ENCODE results near the gene STPG2. TPM values are rescaled to one million over a fixed set of nuclear protein-coding genes. Genes with fewer than 3 reads are reported as not detected.

Gene STPG2
- total RNA-seq, 1 experiment from 2014 or later, result not detected

DNA sequence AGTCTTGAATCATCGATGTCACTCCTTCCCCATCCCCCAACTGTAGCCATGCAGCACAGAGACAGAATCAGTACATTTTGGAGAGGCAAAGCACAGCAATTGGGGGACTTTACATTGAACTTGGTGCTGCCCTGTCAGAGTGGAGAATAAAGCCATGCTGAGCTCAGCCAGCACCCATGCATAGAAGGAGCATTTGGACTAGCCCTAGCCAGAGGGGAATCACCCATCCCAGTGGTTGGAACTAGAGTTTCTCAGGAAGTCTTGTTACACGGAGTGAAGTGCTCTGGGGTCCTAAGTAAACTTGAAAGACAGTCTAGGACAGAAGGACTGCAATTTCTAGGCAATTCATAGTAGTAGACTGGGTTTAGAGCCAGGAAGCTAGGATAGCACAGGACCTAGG is 49.6 kb downstream of the STPG2 start:
- TF ChIP-seq, protein P1, sequence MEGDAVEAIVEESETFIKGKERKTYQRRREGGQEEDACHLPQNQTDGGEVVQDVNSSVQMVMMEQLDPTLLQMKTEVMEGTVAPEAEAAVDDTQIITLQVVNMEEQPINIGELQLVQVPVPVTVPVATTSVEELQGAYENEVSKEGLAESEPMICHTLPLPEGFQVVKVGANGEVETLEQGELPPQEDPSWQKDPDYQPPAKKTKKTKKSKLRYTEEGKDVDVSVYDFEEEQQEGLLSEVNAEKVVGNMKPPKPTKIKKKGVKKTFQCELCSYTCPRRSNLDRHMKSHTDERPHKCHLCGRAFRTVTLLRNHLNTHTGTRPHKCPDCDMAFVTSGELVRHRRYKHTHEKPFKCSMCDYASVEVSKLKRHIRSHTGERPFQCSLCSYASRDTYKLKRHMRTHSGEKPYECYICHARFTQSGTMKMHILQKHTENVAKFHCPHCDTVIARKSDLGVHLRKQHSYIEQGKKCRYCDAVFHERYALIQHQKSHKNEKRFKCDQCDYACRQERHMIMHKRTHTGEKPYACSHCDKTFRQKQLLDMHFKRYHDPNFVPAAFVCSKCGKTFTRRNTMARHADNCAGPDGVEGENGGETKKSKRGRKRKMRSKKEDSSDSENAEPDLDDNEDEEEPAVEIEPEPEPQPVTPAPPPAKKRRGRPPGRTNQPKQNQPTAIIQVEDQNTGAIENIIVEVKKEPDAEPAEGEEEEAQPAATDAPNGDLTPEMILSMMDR (IDR thresholded peaks at IDR 0.05), result no peak
- TF ChIP-seq POLR2AphosphoS5 (IDR thresholded peaks at IDR 0.05; ENCODE audit: low read depth, low read length) (no peak), SIN3A (IDR thresholded peaks at IDR 0.05; ENCODE audit: borderline replicate concordance, insufficient read depth, low read depth, low read length) (no peak)
- Histone ChIP-seq H3K27me3 (ENCODE audit: control insufficient read depth, insufficient read depth, low read length) (no peaks in the 10 kb centered on the region), H3K9me3 (ENCODE audit: control insufficient read depth, insufficient read depth, low read depth, low read length) (no peaks in the 10 kb centered on the region), H3K4me1 (ENCODE audit: control insufficient read depth, insufficient read depth, low read length) (no peaks in the 10 kb centered on the region), H3K36me3 (ENCODE audit: control insufficient read depth, insufficient read depth, low read length) (no peaks in the 10 kb centered on the region), H3K4me3 (ENCODE audit: low read depth in 2 of 2, low read length in 2 of 2) (no peak overlapping the region), H3K27ac (ENCODE audit: low read length) (no peak overlapping the region)
- intact Hi-C loops (cut with micrococcal nuclease; ENCODE audit: unreplicated experiment) (no loop called here), in situ Hi-C loops (cut with HindIII; ENCODE audit: low pct_unique_long_range_greater_than_20kb, low sequenced_read_pairs) (no loop called here)
- DNase-seq (ENCODE audit: low read depth, low spot score), result no peak
- ChIA-PET POLR2A (no interaction called here), CTCF (no interaction called here)
- ATAC-seq, result no peak
- BruUV-seq (replicated peaks), result no TSS peak

DNA sequence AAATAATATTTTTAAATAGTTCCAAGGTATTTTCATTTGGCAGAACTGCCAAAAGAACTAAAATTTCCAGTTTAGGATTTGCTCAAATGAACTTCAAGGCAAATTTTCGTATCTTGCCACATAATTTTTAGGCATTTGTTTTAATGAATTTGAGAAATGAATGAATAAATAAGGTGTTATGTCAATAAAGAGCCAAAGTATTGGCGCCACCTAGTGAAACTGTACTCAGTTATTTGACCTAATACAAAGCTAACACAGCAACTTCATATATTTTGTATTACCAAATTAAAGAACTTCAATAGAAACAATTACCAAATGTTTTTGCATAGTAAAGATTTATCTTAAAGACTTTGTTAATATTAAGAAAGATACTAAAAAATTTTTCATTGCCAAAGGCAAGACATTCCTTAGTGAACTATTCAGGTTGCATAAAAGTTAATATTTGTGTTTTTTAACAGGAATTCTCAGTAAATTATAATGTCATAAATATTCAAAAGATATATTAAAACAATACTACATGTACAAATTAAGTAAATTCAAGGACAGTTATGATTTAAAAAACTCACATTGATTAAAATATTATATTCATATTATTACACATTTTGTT is 50.3 kb downstream of the STPG2 start:
- BruUV-seq (replicated peaks), result no TSS peak
- intact Hi-C loops (cut with micrococcal nuclease; ENCODE audit: unreplicated experiment), result no loop called here

DNA sequence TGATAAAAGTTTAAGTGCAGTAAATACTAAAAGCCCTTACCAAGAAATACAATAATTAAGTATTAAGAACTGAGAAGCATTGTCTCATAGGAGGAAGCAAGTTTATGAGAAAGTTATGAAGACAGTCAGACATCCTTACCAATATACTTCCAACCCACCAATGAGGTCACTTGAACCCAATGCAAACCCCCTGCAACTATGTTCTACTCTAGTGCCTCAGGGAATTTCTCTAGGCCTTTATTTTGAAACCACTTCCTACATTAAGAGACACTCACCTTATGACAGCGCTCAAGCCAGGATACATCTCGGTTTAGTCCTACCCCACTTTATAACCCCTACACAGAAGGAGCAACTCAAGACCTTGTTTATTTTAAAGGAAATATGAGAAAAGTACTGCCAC is 61.3 kb downstream of the STPG2 start:
- ATAC-seq (no peak), DNase-seq (ENCODE audit: low read depth, low spot score) (no peak)
- no peaks in the 10 kb centered on the region for H3K4me1 ChIP-seq (ENCODE audit: control insufficient read depth, insufficient read depth, low read length)
- no peaks in the 10 kb centered on the region for H3K9me3 ChIP-seq (ENCODE audit: control insufficient read depth, insufficient read depth, low read depth, low read length)
- no peak overlapping the region for H3K27ac ChIP-seq (ENCODE audit: low read length)
- POLR2A ChIA-PET, result no interaction called here
- CTCF ChIA-PET, result no interaction called here
- H3K4me3 ChIP-seq (ENCODE audit: low read depth in 2 of 2, low read length in 2 of 2), result no peak overlapping the region
- in situ Hi-C loops (cut with HindIII; ENCODE audit: low pct_unique_long_range_greater_than_20kb, low sequenced_read_pairs) (no loop called here), intact Hi-C loops (cut with micrococcal nuclease; ENCODE audit: unreplicated experiment) (no loop called here)
- no peaks in the 10 kb centered on the region for H3K27me3 ChIP-seq (ENCODE audit: control insufficient read depth, insufficient read depth, low read length)
- H3K36me3 ChIP-seq (ENCODE audit: control insufficient read depth, insufficient read depth, low read length), result no peaks in the 10 kb centered on the region
- no peak for TF ChIP-seq POLR2AphosphoS5 (IDR thresholded peaks at IDR 0.05; ENCODE audit: low read depth, low read length)
- BruUV-seq (replicated peaks), result no TSS peak

More for the DNA sequence above, 50.3 kb downstream of the STPG2 start:
- in situ Hi-C loops (cut with HindIII; ENCODE audit: low pct_unique_long_range_greater_than_20kb, low sequenced_read_pairs), result no loop called here
- H3K4me1 ChIP-seq (ENCODE audit: control insufficient read depth, insufficient read depth, low read length), result no peaks in the 10 kb centered on the region
- POLR2A ChIA-PET, result no interaction called here
- CTCF ChIA-PET, result interaction anchor here (0.6 to 0.7 kb wide), 3 partner anchors 176 to 1973 kb away, joined by 3 read pairs; no protein-coding TSS in a partner anchor
- no peak for ATAC-seq
- no peak overlapping the region for H3K27ac ChIP-seq (ENCODE audit: low read length)
- H3K4me3 ChIP-seq (ENCODE audit: low read depth in 2 of 2, low read length in 2 of 2), result no peak overlapping the region
- no peaks in the 10 kb centered on the region for H3K9me3 ChIP-seq (ENCODE audit: control insufficient read depth, insufficient read depth, low read depth, low read length)
- no peaks in the 10 kb centered on the region for H3K36me3 ChIP-seq (ENCODE audit: control insufficient read depth, insufficient read depth, low read length)
- DNase-seq (ENCODE audit: low read depth, low spot score), result no peak
- TF ChIP-seq, protein P1 (IDR thresholded peaks at IDR 0.05), result peak; percentile 46; the same call in 1 of the 2 replicates
- no peak for TF ChIP-seq TCF7L2 (IDR thresholded peaks at IDR 0.05; ENCODE audit: low read depth, low read length)
- H3K27me3 ChIP-seq (ENCODE audit: control insufficient read depth, insufficient read depth, low read length), result no peaks in the 10 kb centered on the region

DNA sequence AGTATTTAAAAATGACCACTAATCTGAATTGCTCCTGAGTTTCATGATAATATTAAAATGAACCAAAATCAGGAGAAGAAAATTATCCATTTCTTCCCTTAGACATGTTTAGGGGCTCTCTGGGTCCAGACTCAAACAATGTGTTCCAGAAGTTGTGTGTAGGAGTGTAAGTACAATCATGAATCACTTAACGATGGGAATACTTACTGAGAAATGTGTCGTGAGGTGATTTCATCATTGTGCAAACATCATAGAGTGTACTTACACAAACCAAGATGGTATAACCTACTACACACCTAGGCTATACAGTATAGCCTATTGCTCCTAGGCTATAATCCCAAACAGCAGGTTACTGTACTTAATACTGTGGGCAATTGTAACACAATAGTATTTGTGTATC is 74.8 kb downstream of the STPG2 start:
- in situ Hi-C loops (cut with HindIII; ENCODE audit: low pct_unique_long_range_greater_than_20kb, low sequenced_read_pairs) (no loop called here), intact Hi-C loops (cut with micrococcal nuclease; ENCODE audit: unreplicated experiment) (no loop called here)
- ChIA-PET CTCF (no interaction called here), POLR2A (no interaction called here)
- Histone ChIP-seq H3K27ac (ENCODE audit: low read length) (no peak overlapping the region), H3K9me3 (ENCODE audit: control insufficient read depth, insufficient read depth, low read depth, low read length) (no peaks in the 10 kb centered on the region), H3K36me3 (ENCODE audit: control insufficient read depth, insufficient read depth, low read length) (no peaks in the 10 kb centered on the region), H3K4me1 (ENCODE audit: control insufficient read depth, insufficient read depth, low read length) (no peaks in the 10 kb centered on the region), H3K27me3 (ENCODE audit: control insufficient read depth, insufficient read depth, low read length) (no peaks in the 10 kb centered on the region), H3K4me3 (ENCODE audit: low read depth in 2 of 2, low read length in 2 of 2) (no peak overlapping the region)
- BruUV-seq (replicated peaks), result no TSS peak
- TF ChIP-seq SIN3A (IDR thresholded peaks at IDR 0.05; ENCODE audit: borderline replicate concordance, insufficient read depth, low read depth, low read length) (no peak), POLR2AphosphoS5 (IDR thresholded peaks at IDR 0.05; ENCODE audit: low read depth, low read length) (no peak), TCF7L2 (IDR thresholded peaks at IDR 0.05; ENCODE audit: low read depth, low read length) (no peak)
- TF ChIP-seq, protein P1 (IDR thresholded peaks at IDR 0.05), result no peak
- TF ChIP-seq, protein P2, sequence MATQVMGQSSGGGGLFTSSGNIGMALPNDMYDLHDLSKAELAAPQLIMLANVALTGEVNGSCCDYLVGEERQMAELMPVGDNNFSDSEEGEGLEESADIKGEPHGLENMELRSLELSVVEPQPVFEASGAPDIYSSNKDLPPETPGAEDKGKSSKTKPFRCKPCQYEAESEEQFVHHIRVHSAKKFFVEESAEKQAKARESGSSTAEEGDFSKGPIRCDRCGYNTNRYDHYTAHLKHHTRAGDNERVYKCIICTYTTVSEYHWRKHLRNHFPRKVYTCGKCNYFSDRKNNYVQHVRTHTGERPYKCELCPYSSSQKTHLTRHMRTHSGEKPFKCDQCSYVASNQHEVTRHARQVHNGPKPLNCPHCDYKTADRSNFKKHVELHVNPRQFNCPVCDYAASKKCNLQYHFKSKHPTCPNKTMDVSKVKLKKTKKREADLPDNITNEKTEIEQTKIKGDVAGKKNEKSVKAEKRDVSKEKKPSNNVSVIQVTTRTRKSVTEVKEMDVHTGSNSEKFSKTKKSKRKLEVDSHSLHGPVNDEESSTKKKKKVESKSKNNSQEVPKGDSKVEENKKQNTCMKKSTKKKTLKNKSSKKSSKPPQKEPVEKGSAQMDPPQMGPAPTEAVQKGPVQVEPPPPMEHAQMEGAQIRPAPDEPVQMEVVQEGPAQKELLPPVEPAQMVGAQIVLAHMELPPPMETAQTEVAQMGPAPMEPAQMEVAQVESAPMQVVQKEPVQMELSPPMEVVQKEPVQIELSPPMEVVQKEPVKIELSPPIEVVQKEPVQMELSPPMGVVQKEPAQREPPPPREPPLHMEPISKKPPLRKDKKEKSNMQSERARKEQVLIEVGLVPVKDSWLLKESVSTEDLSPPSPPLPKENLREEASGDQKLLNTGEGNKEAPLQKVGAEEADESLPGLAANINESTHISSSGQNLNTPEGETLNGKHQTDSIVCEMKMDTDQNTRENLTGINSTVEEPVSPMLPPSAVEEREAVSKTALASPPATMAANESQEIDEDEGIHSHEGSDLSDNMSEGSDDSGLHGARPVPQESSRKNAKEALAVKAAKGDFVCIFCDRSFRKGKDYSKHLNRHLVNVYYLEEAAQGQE (IDR thresholded peaks at IDR 0.05; ENCODE audit: insufficient read depth in 1 of 2, low read depth in 2 of 2, low read length in 1 of 2), result no peak
- DNase-seq (ENCODE audit: low read depth, low spot score), result no peak
- ATAC-seq, result no peak

All from Panc1 (cell line).